NCI-H2107 treated with DMSO at 0.1 percent for 48 hours (cell line): Measurements from ENCODE around the gene CATSPER4.

ENCODE experiments used
- DNase-seq: peaks from one replicate; lab custom pipeline; 2025; ENCODE audit not compliant: unreplicated experiment; lab: John Stamatoyannopoulos, UW

CATSPER4 gene

DNA sequence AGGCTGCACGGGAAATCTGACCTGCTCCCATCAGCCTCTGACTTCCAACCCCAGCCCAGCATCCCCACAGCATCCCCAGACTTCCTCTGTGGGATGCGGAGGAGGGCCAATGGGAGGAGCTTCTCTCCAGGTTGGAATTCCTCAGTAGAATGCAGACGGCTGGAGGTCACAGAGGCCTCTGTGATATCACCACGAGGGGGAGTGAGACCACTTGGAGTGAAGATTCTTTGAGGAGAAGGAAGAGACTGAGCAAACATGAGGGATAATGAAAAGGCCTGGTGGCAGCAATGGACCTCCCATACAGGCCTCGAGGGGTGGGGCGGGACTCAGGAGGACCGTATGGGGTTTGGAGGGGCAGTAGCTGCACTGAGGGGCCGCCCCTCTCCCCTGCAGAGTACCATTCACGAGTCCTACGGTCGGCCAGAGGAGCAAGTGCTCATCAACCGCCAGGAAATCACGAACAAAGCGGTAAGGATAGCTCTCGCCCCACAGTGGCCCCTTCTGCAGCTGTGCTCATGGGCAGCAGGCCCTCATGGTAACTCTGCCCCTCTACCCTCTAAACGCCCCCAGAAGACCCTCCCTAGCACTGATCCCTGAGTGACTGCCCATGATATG, at the start of gene CATSPER4:
Gene CATSPER4 (plus strand): TSS at position 230 of the 615 bp plus-strand sequence. CDS start 26 bp downstream, at position 256.
- DNase-seq = no peak

DNA sequence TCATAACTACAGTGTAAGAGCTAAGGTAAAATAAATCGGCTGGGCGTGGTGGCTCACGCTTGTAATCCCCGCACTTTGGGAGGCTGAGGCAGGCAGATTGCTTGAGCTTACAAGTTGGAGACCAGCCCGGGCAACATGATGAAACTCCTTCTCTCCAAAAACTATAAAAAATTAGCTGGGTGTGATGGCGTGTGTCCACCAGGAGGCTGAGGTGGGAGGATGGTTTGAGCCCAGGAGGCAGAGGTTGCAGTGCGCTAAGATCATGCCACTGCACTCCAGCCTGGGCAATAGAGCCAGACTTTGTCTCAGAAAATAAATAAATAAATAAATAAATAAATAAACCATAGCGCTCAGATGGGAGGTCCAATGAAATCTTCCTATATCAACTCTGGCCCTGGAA, 48.2 kb upstream of the CATSPER4 start:
- DNase-seq = no peak

DNA sequence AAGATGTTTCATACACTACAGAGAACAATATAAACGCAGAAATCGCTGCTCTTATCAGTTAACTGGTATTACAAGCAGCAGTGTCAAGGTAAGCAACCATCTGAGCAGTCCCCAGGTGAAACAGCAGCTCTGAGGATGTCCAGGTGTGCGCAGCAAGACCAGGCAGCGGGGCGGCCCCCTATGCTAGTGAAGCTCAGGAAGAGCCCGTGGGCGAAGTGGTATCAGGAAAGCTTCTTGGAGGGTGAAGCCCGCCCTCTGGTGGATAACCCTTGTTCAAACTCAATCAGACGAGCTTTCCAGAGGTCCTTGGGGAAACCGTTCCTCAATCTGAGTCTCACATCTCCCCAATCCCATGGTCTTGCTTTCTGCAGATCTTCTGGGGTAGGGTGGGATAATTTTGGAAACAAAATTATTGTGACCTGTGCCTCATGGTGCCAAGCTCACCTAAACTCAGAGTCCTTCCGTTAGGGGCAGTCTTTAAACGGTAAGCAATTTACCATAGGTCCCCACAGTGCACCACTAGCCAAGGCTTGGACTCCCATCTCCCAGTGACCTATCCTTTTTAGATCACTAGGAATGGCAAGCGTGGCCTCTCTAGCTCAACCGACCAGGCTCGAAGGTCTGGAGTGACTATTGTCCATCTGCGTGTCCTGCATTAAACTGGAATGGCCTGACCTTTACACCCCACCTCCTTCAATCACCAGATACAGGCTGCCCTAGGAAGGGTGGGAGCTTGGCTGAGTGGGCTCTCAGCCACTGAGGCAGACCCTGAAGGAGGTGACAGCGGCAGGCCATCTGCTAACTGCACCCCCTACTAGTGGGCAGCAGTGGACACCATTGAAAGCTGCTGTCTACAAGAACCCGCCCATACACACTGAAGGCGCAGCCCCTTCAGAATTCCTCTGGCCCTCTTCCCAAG, 45.1 kb upstream of the CATSPER4 start:
- peak; percentile 93 for DNase-seq

GRCh38 chr1:26145960-26146294, 44.5 kb upstream of the CATSPER4 start:
- no peak for DNase-seq

- no peak for DNase-seq
These were observed 41.5 kb upstream of the CATSPER4 start for GRCh38 chr1:26148887-26149286.

DNA sequence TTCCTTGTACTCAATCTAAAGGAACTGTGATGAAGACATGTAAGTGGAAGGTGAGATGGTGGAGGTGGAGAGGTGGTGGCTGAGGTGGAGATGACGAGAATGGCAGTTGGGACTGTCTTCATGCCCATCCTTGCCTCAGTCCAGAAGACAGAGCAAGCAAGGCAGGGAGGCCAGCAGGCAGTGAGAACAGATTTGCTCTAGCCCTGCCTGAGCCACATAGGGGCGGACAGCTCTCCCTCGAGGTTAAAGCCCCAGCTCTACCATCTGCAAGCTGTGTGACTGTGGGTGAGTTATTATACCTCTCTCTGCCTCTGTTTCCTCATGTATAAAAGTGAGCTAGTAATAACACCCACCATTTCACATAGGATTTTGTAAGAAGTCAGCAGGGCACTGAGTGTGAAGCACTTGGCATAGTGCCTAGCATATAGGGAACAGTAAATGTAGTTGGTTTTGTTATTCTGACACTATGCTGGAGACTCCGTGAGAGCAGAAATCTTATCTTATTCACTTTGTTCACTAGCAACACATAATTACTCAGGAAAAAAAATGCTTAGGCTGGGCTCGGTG, 36.4 kb upstream of the CATSPER4 start:
- no peak for DNase-seq

GRCh38 chr1:26154750-26155149, 35.7 kb upstream of the CATSPER4 start:
- no peak for DNase-seq

DNA sequence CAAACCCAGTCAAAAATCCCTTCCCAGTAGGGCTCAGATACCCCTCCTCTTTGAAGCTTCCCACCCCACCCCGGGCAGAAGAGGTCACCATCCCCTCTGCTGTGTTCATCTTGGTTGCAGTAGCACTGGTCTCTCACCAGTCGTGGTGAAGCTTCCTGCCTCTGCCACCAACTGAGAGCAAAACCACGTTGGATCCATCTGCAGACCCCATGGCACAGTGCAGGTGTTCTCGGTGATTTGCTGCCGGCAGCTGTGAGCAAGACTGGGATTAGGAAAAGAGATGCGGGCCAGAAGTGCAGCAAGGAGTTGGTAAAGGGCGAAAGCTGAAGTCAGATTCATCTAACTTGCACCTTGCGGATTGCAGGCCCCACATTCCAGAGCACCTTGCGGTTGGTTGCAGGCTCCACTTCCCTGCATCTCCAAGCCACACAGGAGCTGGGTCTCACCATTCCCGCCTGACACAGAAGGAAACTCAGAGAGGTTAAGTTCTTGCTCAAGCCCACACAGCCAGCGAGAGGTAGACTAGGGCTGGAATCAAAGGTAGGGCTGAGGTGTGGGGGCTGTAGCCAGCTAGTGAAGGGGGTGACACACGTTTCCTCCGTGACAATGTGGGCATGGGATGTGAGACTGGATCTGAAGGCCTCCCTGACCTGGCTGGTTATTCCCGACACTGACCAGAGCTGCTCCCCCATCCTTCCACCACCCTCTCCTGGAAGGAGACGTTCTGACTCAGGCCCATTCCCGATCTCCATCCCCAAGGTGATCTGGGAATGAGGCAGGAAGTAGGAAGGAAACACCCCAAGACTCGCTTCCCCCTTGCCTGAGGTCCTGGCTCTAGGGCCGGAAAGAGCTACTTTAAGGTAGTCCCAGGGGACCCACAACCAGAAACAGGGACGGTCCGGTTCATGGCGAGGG, 34.8 kb upstream of the CATSPER4 start:
- DNase-seq = no peak

DNA sequence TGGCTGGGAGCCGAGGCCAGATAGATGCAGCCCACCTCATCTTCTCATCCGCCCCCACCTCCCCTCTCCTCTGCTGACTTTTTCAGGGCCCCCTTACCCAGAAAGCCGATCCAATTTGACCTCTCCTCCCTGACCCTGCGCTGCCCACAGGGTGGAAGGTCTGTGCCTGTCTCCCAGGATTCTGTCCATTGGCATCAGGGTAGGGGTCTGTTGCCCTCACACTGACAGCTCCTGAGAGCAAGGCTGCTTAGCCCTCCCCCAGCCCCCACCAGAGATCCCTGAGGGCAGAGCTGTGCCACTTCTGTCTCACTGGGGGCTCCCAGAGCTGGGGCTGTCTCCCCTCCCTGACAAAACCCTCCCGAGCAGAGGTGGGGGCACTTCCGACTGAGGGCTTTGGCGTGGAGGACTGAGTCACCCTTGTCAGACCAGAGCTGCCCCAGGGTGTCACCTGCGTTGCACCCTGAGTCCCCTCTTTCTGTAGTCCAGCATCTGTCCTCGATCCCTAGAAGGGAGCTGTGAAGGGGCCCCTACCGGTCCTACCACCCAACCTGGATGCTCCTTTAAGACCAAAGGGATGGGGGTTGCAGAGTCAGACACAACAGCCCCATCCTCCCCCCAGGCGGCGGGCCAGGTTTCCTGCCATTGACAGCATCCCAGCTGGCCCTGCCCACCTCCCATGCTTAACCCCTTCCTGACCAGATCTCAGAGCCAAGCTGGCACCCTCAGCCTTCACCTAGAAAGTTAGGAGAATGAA, 33.9 kb upstream of the CATSPER4 start:
- no peak for DNase-seq

GRCh38 chr1:26158271-26158907, 32.0 kb upstream of the CATSPER4 start:
- no peak for DNase-seq

- no peak for DNase-seq
These were observed 31.3 kb upstream of the CATSPER4 start, which contains the start of gene FAM110D for GRCh38 chr1:26158908-26159742. Gene FAM110D (plus strand): TSS chr1:26159079. CDS start chr1:26161292, 2,213 bp downstream.

GRCh38 chr1:26159743-26160039, 30.7 kb upstream of the CATSPER4 start:
- no peak for DNase-seq

GRCh38 chr1:26160527-26161414, 29.6 kb upstream of the CATSPER4 start:
- DNase-seq = no peak

DNA sequence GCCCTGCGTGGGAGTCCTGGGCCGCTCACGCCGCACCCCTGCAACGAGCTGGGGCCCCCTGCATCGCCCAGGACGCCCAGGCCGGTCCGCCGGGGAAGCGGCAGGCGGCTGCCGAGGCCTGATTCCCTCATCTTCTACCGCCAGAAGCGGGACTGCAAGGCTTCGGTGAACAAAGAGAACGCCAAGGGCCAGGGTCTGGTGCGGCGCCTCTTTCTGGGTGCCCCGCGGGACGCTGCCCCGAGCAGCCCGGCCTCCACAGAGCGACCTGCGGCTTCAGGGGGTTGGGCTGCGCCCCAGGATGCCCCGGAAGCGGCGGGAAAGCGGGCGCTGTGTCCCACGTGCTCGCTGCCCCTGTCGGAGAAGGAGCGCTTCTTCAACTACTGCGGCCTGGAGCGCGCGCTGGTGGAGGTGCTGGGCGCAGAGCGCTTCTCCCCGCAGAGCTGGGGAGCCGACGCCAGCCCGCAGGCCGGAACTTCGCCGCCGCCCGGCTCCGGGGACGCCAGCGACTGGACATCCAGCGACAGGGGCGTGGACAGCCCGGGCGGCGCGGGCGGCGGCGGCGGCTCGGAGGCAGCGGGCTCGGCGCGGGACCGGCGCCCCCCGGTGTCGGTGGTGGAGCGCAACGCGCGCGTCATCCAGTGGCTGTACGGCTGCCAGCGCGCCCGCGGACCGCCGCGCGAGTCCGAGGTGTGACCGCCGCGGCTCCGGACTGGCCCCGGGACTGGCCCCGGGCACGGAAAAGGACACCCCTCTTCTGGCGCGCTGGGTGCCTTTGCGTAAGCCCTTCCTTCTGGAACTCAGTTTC, 28.8 kb upstream of the CATSPER4 start:
- DNase-seq = no peak

DNA sequence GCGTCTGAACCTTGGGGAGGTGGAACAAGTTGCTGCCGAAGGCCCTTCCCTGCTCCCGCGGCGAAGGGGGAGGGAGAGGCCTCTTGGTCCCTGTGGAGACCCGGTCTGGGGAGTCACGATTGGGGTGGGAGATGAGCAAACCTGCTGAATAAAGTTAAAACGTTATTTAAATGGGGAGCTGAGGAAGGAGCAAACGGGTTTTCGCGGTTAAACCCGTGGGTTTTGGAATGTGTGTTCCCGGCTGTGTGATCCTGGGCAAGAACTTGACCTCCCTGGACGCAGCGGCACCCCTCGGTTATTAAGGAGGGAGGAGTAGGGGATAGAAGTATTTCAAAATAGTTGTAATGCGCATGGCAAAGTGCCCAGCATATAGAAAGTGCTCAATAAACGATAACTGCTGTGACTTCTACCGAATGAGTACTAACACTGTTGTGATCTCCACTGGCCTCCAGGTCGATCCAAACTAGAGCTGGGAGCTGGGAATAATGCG, 28.1 kb upstream of the CATSPER4 start:
- no peak for DNase-seq

DNA sequence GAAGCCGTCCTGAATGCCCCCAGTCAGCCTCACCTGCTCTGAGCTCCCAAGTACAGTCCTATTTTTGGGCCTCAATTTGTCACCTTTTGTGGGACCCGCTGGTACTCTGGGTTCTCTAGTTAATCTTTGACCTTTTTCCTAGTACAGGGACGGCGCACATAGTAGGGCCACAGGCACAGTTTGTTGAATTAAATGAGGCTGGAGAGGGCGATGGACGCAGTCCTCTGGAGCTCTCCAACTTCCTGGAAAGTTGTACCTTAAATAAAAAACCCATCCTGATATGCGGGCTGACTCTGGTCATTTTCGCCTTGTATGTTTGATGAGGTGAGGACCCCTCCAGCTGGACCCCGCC, 26.7 kb upstream of the CATSPER4 start:
- no peak for DNase-seq
